Measurements from ENCODE around the gene SPATA18. TPM values are rescaled to one million over a fixed set of nuclear protein-coding genes. Genes with fewer than 3 reads are reported as not detected.

The SPATA18 gene
- polyA plus RNA-seq, 2 of the 4 experiments (the other 2 are of a cell fraction): 4.3 to 6.7 TPM

GRCh38 chr4:52016981-52017380 lies 34.1 kb upstream of the SPATA18 start:
- Histone ChIP-seq H3K9me3 (no peaks in the 10 kb centered on the region), H3K4me2 (no peak overlapping the region), H3K4me3 (no peak overlapping the region), H3K27ac (no peak overlapping the region), H3K4me1 (peaks cover 10% of the 10 kb centered on the region; the same call in 1 of the 3 replicates)
- DNase-seq (ENCODE audit: low read depth in 1 of 2, low spot score in 1 of 2) (no peak), FAIRE-seq (no peak), ATAC-seq (no peak)
- 77% methylated on average over 3 of the region's 3 CpGs for WGBS (ENCODE audit: missing lambda C conversion rate)
- CTCF ChIA-PET: no interaction called here
- TF ChIP-seq REST (IDR thresholded peaks at IDR 0.05): no peak
- TF ChIP-seq PHF8 (IDR thresholded peaks at IDR 0.05; ENCODE audit: borderline replicate concordance, low read depth): no peak
- no peak for TF ChIP-seq MAFK (IDR thresholded peaks at IDR 0.05; ENCODE audit: partially characterized antibody)
- no peak for TF ChIP-seq TFCP2L1 (CRISPR knock-in tag; IDR thresholded peaks at IDR 0.05)
- TF ChIP-seq TP53 (CRISPR knock-in tag; IDR thresholded peaks at IDR 0.05): no peak
- no peak for TF ChIP-seq E2F6 (IDR thresholded peaks at IDR 0.05; ENCODE audit: borderline replicate concordance, low read depth)
- no peak for TF ChIP-seq SMC3 (IDR thresholded peaks at IDR 0.05)
- no peak for TF ChIP-seq RAD21 (conservative IDR thresholded peaks at IDR 0.05 in 1 of 2, IDR thresholded peaks at IDR 0.05 in 1 of 2)
- TF ChIP-seq ELK1 (IDR thresholded peaks at IDR 0.05; ENCODE audit: low read depth, low read length): no peak
- TF ChIP-seq CBX8 (IDR thresholded peaks at IDR 0.05): no peak
- TF ChIP-seq POLR2AphosphoS2 (conservative IDR thresholded peaks at IDR 0.05; ENCODE audit: low read length): no peak
- TF ChIP-seq RNF2 (IDR thresholded peaks at IDR 0.05; ENCODE audit: borderline replicate concordance, low read depth): no peak
- no peak for TF ChIP-seq HEYL (CRISPR knock-in tag; IDR thresholded peaks at IDR 0.05)
- no peak for TF ChIP-seq POLR2A (IDR thresholded peaks at IDR 0.05; ENCODE audit: low read length)
- TF ChIP-seq HES2 (IDR thresholded peaks at IDR 0.05): no peak
- POLR2A ChIA-PET: no interaction called here

- CTCF ChIA-PET: no interaction called here
- Histone ChIP-seq H3K27ac (no peak overlapping the region), H3K4me1 (peaks cover 10% of the 10 kb centered on the region; the same call in 1 of the 3 replicates), H3K4me2 (no peak overlapping the region), H3K9me3 (no peaks in the 10 kb centered on the region), H3K4me3 (no peak overlapping the region)
- FAIRE-seq (no peak), ATAC-seq (no peak), DNase-seq (ENCODE audit: low read depth in 1 of 2, low spot score in 1 of 2) (no peak)
- 96% methylated on average over 1 of the region's 1 CpG for WGBS (ENCODE audit: missing lambda C conversion rate)
- POLR2A ChIA-PET: no interaction called here
- TF ChIP-seq FOXS1 (CRISPR knock-in tag; IDR thresholded peaks at IDR 0.05) (no peak), TP53 (CRISPR knock-in tag; IDR thresholded peaks at IDR 0.05) (no peak), RAD21 (conservative IDR thresholded peaks at IDR 0.05 in 1 of 2, IDR thresholded peaks at IDR 0.05 in 1 of 2) (no peak), MAFK (IDR thresholded peaks at IDR 0.05; ENCODE audit: partially characterized antibody) (no peak), BHLHE40 (IDR thresholded peaks at IDR 0.05; ENCODE audit: low read depth, low read length) (no peak), HMGXB4 (CRISPR knock-in tag; IDR thresholded peaks at IDR 0.05; ENCODE audit: borderline replicate concordance) (no peak), TFCP2L1 (CRISPR knock-in tag; IDR thresholded peaks at IDR 0.05) (no peak), NPAS2 (CRISPR knock-in tag; IDR thresholded peaks at IDR 0.05; ENCODE audit: borderline replicate concordance) (no peak)
These were observed 33.3 kb upstream of the SPATA18 start for GRCh38 chr4:52017814-52018213.
